GM21529 (cell line): ENCODE data around the gene SOX4.

ENCODE experiments used
- ATAC-seq: cut with Tn5 transposase; IDR thresholded peaks from one replicate; pipeline ENCODE4 v1.9.1; 2021; ENCODE audit not compliant: unreplicated experiment

The SOX4 gene

GRCh38 chr6:21612067-21612745 lies 18.7 kb downstream of the SOX4 start:
- no peak for ATAC-seq

GRCh38 chr6:21613809-21614208 lies 20.3 kb downstream of the SOX4 start:
- no peak for ATAC-seq

GRCh38 chr6:21614226-21614625 lies 20.7 kb downstream of the SOX4 start:
- no peak for ATAC-seq

GRCh38 chr6:21615504-21615903 lies 22.0 kb downstream of the SOX4 start:
- no peak for ATAC-seq

- ATAC-seq = no peak
Measured at GRCh38 chr6:21616005-21616404, 22.5 kb downstream of the SOX4 start.

GRCh38 chr6:21625642-21626041 lies 32.1 kb downstream of the SOX4 start:
- ATAC-seq = no peak

- no peak for ATAC-seq
Measured at GRCh38 chr6:21626756-21627155, 33.2 kb downstream of the SOX4 start.

GRCh38 chr6:21628160-21628559 lies 34.6 kb downstream of the SOX4 start:
- no peak for ATAC-seq

GRCh38 chr6:21633511-21634109 lies 40.1 kb downstream of the SOX4 start:
- ATAC-seq = no peak

GRCh38 chr6:21634582-21634981 lies 41.0 kb downstream of the SOX4 start:
- no peak for ATAC-seq

- no peak for ATAC-seq
Measured at GRCh38 chr6:21636876-21637275, 43.3 kb downstream of the SOX4 start.

- no peak for ATAC-seq
Measured at GRCh38 chr6:21639316-21639715, 45.8 kb downstream of the SOX4 start.
